ENCODE measurements around the gene OR10G2.
"Not testable (repeated sequence)": the region's sequence is repeated elsewhere in the genome, so short reads cannot be mapped to it uniquely, and the experiment has no call there.

The OR10G2 gene, protein sequence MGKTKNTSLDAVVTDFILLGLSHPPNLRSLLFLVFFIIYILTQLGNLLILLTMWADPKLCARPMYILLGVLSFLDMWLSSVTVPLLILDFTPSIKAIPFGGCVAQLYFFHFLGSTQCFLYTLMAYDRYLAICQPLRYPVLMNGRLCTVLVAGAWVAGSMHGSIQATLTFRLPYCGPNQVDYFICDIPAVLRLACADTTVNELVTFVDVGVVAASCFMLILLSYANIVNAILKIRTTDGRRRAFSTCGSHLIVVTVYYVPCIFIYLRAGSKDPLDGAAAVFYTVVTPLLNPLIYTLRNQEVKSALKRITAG

DNA sequence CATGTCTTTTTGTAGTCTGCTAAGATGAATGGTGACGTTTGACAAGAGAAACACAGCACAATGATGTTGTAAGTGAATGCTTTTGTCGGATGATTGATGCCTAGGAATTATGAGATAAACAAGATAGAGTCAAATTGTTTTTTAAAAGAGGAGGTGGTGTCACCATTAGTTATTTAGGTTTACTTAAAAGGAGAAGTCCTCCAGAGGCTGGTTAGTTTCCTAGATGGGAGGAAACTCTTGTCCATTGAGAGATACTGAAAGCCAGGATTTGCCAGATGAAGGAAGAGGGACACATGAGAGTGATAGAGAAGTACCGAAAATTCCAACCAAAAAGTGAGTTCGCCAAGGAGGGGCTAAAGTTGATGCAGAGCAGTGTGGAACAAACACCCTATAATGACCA is at the start of gene OR10G2:
Gene OR10G2 (minus strand): TSS at position 101 of the 400 bp plus-strand sequence. CDS start 98 bp downstream, at position 3.
- DNase-seq, result no peak

DNA sequence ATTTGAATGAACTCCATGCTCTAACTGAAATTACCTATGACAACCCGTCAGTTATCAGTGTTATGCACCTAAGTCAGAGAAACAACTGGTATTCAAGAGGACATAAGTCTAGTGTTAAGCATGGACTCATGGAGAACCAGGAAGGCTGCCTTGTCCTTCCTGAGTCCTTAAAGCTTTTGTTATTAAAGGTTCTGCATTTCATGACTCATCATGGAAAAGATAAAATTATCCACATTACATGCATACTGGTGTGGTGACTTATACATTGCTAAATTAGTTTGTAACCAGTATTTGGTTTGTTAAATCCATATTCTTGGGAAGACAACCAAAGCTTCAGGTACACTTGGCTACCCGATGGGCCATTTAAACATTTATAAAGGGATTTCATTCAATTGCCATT is 45.3 kb upstream of the OR10G2 start:
- DNase-seq, result no peak

DNA sequence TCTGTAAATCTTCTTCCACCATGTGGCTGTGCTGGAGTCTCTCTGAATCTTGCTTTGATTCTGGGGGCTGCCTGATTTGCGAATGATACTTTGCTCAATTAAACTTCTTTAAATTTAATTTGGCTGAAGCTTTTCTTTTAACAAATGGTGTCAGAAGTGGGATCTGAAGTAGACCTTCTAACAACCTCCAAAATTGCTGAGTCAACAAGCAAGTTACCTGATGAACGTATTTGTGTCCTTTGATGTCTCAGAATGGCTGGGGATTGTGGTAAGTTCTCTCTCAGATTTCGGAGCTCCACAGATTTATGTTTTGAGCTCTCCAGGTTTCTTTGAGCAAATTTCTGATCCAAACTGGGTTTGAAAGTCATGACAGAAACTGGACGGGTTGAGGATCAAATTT is 40.8 kb upstream of the OR10G2 start:
- no peak for DNase-seq

DNA sequence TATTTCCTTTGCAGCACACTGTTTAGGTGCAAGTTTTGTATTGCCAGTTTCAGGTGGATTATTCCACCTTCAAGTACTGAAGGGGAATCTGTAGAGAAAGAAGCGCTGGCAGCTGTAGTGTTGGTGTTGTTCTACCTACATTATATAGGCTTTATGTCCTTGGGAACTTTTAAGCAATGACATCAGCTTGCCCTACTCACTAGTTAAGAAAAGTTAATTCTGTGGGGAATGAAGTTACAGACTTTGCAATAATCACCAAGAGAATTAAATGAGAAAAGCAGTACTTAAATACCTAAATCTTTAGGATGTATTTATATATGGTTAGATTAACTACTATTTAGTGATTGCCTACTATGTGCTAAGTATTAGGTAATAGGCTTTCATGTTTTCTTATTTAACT is 39.0 kb upstream of the OR10G2 start, which contains the start of gene OR4E1:
Gene OR4E1 (minus strand): TSS at position 101 of the 400 bp plus-strand sequence. CDS start 2,883 bp downstream, outside the sequence.
- DNase-seq, result no peak

DNA sequence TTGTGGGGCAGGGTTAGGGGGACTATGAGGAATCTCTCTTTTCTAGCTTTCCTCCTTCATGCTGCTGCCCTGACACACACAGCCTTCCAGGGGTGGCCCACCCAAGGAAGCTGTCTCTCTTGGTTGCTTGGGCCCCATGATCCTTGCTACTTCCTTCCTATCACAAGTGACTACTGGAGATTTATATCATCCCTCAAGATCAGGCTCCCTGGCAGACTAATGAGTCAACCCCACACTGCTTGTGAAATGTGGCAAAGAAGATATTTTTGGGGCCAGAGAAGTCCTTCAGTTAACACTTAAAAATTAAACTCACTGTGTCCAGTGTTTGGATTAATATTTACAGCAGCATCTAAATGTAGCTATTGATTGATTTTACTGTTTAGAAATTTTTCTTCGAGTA is 37.4 kb upstream of the OR10G2 start:
- DNase-seq, result no peak

DNA sequence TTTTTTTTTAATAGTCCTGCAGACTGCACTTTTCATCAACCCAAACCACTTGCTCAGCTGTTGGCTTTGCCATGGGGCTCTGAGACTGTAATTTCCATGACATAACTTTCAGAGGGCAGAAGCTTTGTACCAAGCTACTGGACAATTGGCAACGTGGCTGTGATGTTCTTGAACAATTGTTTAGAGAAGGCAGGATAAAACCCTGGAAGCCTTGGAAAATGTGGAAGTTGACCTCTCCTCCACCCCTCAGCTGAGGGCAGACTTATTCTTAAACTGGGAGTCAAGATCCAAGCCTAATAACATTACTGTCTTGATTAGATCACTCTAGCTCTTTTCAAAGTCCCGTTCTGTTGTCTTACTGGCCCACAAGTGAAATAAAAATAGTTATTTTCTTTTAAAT is 36.6 kb upstream of the OR10G2 start:
- DNase-seq, result no peak

DNA sequence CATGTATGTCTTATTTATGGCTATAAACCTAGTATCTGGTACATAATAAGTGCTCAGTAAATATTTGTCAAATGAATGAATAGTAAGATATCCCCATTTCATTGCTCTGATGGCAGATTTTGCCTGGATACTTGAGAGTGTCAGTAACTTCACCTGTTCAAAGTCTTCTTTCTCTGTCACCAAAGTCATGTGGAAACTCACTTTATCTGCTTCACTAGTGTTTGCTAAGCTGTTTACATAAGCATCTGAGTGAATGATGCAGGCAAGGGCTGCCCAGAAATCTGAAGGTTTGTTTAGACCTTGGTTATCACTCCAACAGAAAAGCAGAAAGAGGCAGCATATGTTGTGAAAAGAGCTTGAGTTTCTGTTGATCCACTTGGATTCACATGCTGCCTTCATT is 34.5 kb upstream of the OR10G2 start:
- no peak for DNase-seq

DNA sequence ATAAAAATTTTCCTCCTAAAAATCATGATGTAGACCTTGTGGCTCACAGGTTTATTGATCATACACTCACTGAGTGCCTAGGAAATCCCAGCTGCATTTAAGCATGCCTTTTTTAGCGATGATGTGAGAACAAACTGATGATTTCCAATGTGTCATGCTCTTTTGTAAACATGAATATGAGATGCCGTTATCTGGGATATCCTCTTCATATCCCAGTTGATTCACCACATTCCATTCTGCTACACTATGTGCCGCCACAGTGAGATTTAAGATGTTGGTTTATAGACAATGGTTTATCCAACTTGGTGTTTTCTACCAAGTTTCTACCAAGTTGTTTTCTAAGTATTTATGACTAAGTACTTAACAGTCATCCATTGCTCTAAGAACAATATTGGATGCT is 33.6 kb upstream of the OR10G2 start:
- DNase-seq, result no peak

DNA sequence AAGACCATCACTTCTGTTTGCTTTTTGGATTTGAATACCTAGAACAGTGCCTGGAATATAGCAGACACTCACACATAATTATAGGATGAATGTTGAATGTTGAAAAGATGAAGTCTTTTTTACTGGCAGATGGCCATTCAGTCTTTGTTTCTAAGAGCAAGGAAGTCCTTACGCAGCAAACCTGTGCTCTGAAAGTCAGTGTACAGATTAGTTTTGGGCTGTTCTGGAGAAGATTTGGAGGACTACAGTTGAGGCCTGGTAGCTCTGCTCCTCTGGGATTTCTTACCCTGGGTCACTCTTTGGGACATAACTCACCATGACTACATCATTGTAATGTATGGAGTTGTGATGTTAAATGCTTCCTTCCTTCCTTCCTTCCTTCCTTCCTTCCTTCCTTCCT is 22.2 kb upstream of the OR10G2 start:
- no peak for DNase-seq

DNA sequence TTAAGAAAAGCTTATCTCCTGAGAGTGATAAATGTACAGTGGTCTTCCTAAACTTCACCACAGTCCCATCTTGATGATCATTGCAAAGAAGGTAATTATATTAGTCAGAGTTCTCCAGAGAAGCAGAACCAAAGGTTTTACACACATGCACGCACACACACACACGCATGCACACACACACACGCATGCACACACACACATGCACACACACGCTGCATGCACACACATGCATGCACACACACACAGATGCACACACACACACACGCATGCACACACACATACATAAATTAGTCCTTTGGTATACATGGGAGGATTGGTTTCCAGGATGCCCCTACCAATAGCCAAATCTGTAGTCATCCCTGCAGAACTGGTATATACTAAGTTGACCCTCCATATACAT is 19.5 kb upstream of the OR10G2 start:
- DNase-seq, result no peak

DNA sequence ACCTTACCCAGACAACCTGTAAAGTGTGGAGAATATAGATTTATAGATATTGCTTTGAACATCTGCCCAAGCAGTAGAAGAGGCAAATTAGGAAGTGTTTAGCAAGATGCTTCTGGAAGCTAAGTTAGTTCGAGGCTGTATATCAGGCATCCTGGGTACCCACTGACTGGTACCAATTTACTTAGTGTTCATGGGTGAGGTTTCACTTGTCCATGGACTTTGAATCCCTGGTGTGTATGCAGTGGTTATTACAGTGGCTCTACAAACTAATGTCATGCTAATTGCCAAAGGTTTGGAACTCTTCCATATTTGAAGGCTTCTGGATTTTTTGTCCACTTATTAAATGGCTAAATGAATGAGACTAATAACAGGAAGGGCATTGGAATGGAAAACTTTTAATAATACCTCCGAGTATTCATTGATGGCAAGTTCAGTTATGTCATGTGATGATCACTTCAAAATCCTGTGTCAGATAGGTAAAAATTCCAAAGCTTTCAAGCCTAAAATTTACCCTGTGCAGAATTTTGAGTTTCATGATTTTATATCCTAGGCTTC is 18.7 kb upstream of the OR10G2 start, which contains the start of gene OR4E2:
Gene OR4E2 (plus strand): TSS at position 505 of the 555 bp plus-strand sequence. CDS start 11,248 bp downstream, outside the sequence.
- DNase-seq, result no peak

DNA sequence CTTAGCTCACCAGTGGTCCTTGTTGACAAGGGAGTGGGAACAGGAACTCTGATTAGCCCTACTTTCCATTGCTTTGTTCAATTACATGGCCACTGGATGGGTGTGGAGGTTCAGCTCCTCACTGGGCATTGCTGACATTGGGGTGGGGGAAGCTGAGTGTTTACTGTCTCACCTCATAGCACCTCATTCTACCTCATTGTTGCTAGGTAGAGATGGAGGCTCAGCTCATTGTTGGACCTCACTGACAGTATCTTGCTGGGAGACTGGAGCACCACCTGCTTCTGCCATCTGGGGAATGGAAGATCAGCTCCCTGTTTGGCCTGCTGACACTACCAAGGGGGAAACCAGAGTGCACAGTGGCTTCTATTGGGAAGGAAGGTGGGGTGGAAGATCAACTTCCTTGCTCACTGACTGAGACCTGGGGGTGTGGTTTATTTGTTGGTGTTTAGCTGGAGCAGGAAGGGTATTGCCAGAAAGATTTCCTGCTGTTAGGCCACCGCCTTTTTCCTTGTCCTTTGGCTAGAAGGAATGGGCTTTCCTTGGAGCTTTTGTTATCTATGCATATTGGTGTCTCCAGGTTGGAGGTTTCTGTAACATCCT is 17.6 kb upstream of the OR10G2 start:
- DNase-seq, result no peak

DNA sequence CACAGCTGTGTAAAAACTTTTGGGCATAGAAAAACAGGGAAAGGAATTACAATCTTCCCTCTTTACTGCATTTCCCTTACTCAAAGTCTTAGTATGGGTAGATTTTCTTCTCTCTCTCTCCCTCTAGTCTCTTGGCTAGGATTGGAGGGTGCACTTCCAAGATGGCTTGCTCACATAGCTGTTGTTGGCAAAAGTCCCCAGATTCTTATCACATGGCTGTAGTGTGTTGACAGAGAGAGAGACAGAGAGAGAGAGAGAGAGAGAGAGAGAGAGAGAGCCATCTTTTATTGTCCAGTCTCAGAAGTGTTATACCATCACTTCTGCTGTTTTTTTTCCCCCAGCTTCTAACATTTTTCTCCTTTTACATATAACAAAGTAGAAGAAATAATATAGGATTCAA is 12.6 kb upstream of the OR10G2 start:
- no peak for DNase-seq

DNA sequence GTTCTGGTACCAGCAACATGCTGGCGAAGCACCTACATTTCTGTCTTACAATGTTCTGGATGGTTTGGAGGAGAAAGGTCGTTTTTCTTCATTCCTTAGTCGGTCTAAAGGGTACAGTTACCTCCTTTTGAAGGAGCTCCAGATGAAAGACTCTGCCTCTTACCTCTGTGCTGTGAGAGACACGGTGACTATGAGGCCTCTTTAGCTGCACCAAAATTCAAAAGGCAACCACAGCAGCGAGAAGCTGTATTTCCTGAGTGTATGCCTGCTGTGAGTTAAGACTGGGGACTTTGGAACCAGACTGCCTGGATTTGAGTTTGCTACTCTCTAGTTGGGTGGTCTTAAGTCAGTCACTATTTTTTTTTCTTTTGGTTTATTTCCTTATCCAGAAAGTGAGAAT is 8.7 kb upstream of the OR10G2 start:
- no peak for DNase-seq

DNA sequence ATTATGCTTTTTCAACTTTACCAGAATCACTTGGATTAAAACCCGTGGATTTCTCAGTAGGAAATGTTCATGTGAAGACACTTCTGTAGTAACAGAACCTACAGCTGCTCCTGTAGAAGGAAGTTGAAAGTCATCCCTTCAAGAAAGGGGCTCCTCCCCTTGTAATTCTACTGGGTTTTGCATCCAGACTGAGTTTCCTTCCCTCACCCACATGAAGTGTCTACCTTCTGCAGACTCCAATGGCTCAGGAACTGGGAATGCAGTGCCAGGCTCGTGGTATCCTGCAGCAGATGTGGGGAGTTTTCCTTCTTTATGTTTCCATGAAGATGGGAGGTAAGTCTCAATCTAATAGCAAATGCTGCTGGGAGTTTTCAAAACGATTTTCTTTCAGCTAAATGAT is 7.9 kb upstream of the OR10G2 start:
- no peak for DNase-seq

DNA sequence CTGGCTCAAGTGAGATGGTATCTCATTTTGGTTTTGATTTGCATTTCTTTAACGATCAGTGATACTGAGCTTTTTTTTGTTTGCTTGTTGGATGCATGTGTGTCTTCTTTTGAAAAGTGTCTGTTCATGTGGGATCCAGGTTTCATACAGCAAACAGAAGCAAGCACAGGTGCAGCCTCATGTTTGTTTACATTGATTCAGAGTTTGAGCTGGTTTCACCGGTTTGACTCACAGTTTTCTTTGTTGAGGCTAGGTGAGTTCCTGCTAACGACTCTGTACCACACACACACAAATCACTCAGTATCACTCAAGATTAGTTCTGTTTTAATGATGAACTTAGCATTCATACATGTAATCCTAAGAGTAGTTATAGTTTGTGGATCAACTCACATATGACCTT is 3.7 kb downstream of the OR10G2 start:
- DNase-seq, result no peak

DNA sequence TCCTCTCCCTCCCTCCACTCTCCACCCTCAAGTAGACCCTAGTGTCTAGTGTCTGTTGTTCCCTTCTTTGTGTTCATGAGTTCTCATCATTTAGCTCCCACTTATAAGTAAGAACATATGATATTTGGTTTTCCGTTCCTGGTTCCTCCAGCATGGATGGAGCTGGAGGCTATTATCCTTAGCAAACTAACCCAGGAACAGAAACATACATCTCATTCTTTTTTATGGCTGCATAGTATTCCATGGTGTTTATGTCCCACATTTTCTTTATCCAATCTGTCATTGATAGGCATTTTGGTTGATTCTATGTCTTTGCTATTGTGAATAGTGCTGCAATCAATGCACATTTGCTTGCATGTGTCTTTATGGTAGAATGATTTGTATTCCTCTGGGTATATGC is 4.2 kb downstream of the OR10G2 start:
- not testable (repeated sequence) for DNase-seq

DNA sequence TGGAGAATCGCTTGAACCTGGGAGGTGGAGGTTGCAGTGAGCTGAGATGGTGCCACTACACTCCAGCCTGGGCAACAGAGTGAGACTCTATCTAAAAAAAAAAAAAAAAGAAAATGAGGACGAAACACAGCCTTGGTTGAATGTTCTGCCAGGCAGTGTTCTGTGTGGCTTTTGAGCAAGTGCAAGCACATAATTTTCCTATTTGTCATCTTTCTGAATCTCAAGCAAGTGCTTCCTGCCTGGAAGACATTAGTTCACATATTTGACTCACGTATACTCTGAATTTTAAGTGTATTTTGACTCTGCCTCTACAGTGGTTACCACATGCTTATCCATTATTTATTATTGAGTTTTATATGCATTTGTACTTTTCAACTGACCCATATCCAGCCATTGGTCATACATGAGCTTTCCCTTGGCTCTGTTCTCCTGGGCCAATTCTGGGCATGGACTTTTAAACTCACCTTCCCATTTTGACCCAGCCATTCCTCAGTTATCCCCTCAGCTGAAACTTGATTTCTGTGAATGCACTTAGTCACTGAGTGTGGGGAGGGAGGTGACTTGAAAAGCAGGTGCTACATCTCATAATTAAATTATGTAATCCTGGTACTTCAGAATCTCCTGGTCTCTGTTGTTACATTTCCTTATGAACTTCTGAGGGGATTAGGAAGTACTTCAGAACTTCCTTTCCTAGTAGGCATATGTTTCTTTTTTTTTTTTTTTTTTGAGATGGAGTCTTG is 8.1 kb downstream of the OR10G2 start:
- no peak for DNase-seq

DNA sequence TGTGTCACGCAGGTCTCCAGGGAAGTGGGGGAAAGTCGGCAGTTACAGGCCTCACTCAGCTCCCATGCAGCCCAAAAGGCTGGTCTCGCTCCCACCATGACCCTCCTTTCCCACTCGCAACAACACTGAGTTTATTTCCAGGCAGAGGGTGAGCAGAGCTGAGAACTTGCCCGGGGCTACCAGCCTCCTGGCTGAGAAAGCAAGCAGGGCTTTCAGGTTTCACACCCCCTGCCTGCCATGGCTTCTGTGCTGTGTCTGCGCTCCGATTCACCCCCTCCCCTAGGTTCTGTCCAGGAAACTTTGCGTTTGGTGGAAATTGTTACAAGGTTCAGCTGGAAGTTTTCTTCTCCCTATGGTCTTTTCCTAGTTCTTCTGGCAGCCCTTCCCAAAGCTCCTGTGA is 17.1 kb downstream of the OR10G2 start:
- no peak for DNase-seq

DNA sequence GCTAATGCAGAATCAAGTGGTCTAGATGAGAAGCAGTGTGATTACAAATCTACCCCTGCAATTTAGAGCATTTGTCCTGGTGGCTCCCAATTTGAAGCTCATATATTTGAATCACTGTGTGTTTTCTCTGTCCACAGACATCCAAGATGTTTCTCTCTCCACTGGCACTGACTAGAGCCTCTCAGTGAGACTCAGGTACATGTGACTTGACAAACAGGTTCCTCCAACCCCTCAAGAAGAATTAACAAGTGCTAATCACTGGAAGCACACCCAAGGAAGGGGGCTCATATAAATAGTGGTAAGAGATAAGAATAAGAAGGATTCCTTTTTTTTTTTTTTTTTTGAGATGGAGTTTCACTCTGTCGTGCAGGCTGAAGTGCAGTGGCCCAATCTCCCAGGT is 20.5 kb downstream of the OR10G2 start:
- no peak for DNase-seq

DNA sequence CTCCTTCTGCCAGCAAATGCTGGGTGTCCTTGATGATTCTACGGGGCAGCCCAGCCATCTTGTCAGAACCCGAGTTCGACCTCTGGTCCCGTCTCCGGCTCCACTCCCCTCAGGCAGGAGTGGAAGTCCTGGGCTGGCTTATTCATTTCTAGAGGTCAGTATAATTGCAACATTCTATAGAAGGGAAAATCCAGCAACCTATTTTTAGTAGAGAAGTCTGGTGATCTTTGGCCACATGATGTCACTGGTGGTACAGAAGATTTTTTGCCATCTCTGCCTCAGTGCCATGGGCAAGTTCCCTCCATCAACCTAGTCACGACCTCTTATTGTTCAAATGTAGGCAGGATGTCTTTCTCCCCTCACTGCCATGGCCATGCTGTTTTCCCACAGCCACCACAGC is 22.4 kb downstream of the OR10G2 start:
- no peak for DNase-seq

DNA sequence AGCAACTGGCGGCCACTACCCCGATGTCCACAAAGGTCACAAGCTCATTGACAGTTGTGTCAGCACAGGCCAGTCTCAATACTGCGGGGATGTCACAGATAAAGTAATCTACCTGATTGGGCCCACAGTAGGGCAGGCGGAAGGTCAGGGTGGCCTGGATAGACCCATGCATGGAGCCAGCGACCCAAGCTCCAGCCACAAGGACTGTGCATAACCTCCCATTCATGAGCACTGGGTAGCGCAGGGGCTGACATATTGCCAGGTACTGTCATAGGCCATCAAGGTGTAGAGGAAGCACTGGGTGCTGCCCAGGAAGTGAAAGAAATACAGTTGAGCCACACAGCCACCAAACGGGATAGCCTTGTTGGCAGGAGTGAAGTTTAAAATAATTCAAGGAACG is 32.6 kb downstream of the OR10G2 start:
- DNase-seq, result not testable (repeated sequence)

DNA sequence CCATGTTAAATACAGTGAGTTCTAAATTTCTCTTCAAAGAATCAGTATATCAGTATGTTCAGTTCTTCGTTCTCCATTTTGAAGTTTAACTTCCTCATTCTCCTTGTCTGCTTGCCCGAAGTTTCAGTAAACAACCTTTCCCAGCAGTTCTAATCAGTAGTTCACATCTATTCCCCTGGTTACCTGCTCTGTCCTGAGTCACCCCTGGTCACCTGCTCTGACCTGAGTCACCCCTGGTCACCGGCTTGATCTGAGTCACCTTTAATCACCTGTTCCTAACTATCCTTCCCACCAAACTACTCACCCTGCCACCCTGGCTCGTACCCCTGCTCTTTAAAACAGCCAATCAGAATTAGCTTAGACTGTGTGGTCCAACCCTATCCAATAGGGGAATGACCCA is 45.4 kb downstream of the OR10G2 start:
- no peak for DNase-seq

Measured in NCI-H2171 treated with DMSO at 0.1 percent for 48 hours (cell line).